GM13976 (cell line): ENCODE data around the gene D2HGDH.

Experiments used
- DNase-seq: peaks from one replicate; pipeline ENCODE4 v3.0.0; 2012; ENCODE audit warnings: low spot score
- in situ Hi-C: fragments of 300-500 bp; cut with MboI; formaldehyde crosslinking; loops from one replicate; pipeline ENCODE4 v1.12.0; 2022; ENCODE audit warnings: low sequenced_read_pairs, mixed read lengths, inconsistent platforms; ENCODE audit not compliant: unreplicated experiment
- TF ChIP-seq, protein P1 (sequence below): IDR thresholded peaks from 2 replicates; pipeline ENCODE4 v1.5.1; 2012; ENCODE audit warnings: borderline replicate concordance, mild to moderate bottlenecking; ENCODE audit not compliant: insufficient read depth; ENCODE audit errors: extremely low read depth, missing control alignments, control extremely low read depth

D2HGDH gene

DNA sequence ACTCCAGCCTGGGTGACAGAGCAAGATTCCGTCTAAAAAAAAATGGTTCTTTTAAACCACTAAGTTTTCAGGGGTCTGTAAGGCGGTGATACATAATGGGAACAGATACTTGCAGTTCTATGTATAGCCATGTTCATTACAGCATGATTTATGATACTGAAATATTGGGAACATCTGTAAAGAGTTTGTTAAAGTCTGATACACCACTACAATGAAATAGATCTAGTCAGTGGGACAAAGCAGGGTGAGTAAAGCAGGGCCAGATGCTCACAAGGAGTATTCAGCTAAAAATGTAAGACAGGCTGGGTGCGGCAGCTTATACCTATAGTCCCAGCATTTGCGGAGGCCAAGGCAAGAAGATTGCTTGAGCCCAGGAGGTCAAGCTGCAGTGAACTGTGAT is 38.8 kb upstream of the D2HGDH start:
- DNase-seq: no peak
- TF ChIP-seq, protein P1, sequence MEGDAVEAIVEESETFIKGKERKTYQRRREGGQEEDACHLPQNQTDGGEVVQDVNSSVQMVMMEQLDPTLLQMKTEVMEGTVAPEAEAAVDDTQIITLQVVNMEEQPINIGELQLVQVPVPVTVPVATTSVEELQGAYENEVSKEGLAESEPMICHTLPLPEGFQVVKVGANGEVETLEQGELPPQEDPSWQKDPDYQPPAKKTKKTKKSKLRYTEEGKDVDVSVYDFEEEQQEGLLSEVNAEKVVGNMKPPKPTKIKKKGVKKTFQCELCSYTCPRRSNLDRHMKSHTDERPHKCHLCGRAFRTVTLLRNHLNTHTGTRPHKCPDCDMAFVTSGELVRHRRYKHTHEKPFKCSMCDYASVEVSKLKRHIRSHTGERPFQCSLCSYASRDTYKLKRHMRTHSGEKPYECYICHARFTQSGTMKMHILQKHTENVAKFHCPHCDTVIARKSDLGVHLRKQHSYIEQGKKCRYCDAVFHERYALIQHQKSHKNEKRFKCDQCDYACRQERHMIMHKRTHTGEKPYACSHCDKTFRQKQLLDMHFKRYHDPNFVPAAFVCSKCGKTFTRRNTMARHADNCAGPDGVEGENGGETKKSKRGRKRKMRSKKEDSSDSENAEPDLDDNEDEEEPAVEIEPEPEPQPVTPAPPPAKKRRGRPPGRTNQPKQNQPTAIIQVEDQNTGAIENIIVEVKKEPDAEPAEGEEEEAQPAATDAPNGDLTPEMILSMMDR: no peak
- in situ Hi-C loops: no loop called here

DNA sequence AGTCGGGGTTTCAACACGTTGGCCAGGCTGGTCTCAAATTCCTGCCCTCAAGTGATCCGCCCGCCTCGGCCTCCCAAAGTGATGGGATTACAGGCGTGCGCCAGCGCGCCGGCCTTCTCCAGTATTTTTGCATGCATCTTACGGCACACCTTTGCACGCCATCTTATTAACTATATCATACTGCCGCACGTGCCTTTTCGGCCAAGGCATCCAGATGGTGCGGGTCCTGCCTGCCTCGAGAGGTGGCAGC is 33.4 kb upstream of the D2HGDH start:
- TF ChIP-seq, protein P1: peak; percentile 62
- DNase-seq: no peak
- in situ Hi-C loops: no loop called here

DNA sequence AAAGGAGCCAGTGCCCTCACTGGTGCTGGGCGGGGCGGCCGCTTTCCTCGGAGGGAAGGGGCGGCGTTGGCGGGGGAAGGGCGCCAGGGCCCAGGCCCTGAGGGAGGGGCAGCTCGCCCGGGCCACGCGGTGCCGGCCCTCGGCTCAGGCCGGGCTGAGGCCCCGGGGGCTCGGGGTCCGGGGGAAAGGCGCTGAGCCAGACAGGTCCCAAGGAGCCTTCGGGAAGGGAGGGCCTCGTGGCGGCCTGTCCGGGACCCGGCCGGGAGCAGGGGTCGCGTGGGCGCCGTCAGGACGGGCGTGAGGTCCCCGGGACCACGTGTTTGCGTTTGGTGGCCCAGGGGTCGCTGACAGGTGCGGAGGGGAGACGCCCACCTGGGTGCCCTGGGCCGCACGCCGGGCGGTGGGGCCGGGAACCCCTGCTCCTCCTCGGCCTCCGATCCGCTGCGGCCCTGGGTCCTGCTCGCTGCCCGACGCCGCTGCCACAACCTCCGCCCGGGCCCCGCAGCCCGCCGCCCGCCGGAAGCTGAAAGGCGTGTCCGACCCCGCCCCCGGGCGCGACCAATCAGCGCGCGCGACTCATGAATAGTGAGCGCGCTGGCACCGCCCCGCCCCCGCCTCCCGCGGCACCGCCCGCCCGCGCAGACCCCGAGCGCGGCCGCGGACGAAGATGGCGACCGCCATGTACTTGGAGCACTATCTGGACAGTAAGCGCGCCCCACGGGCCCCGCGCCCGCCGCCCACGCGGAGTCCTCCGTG is 32.9 kb upstream of the D2HGDH start, which contains the start of gene ING5:
Gene ING5, plus strand, starts transcription at position 641 of the 756 bp plus-strand sequence. Its CDS starts 27 bp downstream, at position 668.
- in situ Hi-C loops: no loop called here
- TF ChIP-seq, protein P1: no peak
- peak; percentile 92 for DNase-seq

DNA sequence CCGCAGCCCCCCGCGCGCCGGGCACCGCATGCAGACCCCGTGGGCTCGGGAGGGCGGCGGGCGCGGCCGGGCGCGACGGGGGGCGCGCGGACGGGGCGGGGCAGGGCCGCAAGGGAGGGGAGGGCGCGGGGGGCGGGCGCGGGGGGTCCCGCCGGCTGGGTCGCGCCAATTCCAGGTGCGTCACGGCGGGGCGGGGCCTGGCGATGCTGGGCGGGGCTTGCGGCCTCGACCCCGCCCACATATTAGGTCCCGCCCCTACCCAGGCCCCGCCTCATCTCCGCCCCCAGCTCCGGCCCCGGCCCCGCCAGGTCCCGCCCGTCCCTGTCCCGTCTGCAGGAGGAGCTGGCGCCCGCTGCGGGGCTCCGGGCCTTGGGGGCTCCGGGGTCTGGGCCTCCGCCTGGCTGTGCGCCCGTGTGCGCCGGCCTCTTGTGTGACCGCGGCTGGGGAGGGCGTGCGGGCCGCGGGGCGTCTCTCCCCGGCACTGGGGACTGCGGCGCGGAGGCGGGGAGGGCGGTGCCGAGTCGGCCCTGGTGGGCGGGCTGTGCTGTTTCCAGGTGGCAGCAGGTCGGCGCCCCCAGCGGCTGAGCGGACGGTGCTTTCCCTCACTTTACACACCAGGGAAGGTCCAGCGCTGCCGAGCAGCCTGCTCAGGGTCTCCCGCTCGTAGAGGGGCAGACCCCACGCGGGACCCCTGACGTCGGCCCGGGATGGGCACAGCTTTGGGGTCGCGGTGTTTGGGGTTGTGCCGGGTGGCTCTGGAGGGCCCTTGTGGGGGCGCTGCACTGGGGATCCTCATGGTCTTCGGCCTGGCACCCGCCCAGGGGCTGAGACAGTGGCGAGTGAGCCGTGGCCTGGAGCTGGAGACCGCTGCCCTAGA is 32.0 kb upstream of the D2HGDH start:
- TF ChIP-seq, protein P1: peak; percentile 45
- in situ Hi-C loops: no loop called here
- DNase-seq: peak; percentile 95

DNA sequence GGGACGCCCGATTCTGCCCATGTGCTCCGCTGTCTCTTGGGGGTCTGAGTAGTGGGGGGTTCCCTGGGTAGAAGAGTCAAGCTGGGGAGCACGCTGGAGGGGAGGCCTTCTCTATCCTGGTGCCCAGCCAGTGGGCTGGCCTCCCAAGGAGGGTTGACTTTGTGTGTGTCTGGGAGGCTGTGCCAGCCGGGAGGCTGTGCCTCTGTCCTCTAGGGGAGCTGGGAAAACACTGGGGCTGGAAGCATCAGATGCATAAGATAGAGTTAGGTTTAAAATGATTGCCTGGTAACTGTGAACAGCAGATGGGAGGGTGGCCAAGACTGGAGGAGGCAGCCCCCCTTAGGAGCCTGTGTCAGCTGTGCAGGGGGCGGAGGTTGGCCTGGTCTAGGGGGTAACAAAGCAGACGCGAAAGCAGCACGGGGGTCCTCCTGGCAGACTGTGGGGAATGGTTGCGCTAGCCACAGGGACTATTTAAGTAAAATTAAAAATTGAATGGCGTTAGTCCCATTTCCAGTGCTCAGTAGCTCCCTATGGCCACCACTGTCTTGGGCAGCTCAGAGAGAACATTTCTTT is 31.3 kb upstream of the D2HGDH start:
- in situ Hi-C loops: no loop called here
- TF ChIP-seq, protein P1: no peak
- DNase-seq: no peak

DNA sequence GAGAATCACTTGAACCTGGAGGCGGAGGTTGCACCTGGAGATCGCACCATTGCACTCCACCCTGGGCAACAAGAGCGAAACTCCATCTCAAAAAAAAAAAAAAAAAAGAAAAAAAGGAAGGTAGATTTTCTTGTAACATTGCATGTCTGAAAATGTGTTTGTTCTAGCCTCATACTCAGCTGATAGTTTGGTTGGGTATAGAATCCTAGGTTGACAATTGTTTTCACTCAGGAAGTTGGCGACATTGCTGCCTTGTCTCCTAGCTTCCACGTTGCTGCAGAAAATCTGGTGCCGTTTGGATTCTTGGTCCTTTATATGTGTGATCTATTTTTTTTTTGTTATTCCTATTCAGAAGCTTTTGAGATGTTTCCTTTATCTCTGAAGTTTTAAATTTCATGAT is 27.9 kb upstream of the D2HGDH start:
- TF ChIP-seq, protein P1: no peak
- DNase-seq: no peak
- in situ Hi-C loops: no loop called here
